HG03159 (cell line): ENCODE measurements around the gene ELFN2.

Experiments
- ATAC-seq: cut with Tn5 transposase; IDR thresholded peaks from one replicate; pipeline ENCODE4 v1.9.1; 2021; ENCODE audit warnings: mild to moderate bottlenecking, moderate library complexity; ENCODE audit not compliant: unreplicated experiment

Gene ELFN2

GRCh38 chr22:37358917-37359316 lies 68.4 kb downstream of the ELFN2 start:
- no peak for ATAC-seq

- ATAC-seq, result no peak
Observed at GRCh38 chr22:37358386-37358785, 68.9 kb downstream of the ELFN2 start.

- no peak for ATAC-seq
Observed at GRCh38 chr22:37357446-37358075, 69.7 kb downstream of the ELFN2 start.

- ATAC-seq, result no peak
Observed at GRCh38 chr22:37356922-37357321, 70.4 kb downstream of the ELFN2 start.

GRCh38 chr22:37355174-37355573 lies 72.1 kb downstream of the ELFN2 start:
- no peak for ATAC-seq

GRCh38 chr22:37354670-37355069 lies 72.6 kb downstream of the ELFN2 start:
- ATAC-seq, result no peak

- no peak for ATAC-seq
Observed at GRCh38 chr22:37354261-37354660, 73.0 kb downstream of the ELFN2 start.

GRCh38 chr22:37353839-37354238 lies 73.4 kb downstream of the ELFN2 start:
- no peak for ATAC-seq

- no peak for ATAC-seq
Observed at GRCh38 chr22:37352481-37352880, 74.8 kb downstream of the ELFN2 start.

GRCh38 chr22:37351232-37351631 lies 76.0 kb downstream of the ELFN2 start:
- ATAC-seq, result no peak

GRCh38 chr22:37349043-37349814 lies 78.0 kb downstream of the ELFN2 start:
- no peak for ATAC-seq

- ATAC-seq, result no peak
Observed at GRCh38 chr22:37346505-37346895, 80.8 kb downstream of the ELFN2 start.

- ATAC-seq, result no peak
Observed at GRCh38 chr22:37345863-37346504, 81.3 kb downstream of the ELFN2 start.

- ATAC-seq, result no peak
Observed at GRCh38 chr22:37344735-37345449, 82.4 kb downstream of the ELFN2 start.

GRCh38 chr22:37343863-37344734 lies 83.2 kb downstream of the ELFN2 start:
- ATAC-seq, result no peak

- no peak for ATAC-seq
Observed at GRCh38 chr22:37343348-37343747, 83.9 kb downstream of the ELFN2 start.

GRCh38 chr22:37342065-37342464 lies 85.2 kb downstream of the ELFN2 start:
- ATAC-seq, result no peak

- ATAC-seq, result no peak
Observed at GRCh38 chr22:37340331-37341262, 86.7 kb downstream of the ELFN2 start.

- ATAC-seq, result no peak
Observed at GRCh38 chr22:37338539-37339246, 88.6 kb downstream of the ELFN2 start.
